NCI-H187 treated with DMSO at 0.1 percent for 48 hours (cell line): ENCODE results near the gene MB21D2.

Source experiments
- DNase-seq: peaks from one replicate; lab custom pipeline; 2025; lab: John Stamatoyannopoulos, UW

The MB21D2 gene

GRCh38 chr3:192923731-192924130 lies 6.1 kb upstream of the MB21D2 start:
- DNase-seq, result no peak

GRCh38 chr3:192921793-192922192 lies 4.1 kb upstream of the MB21D2 start:
- DNase-seq, result no peak

DNA sequence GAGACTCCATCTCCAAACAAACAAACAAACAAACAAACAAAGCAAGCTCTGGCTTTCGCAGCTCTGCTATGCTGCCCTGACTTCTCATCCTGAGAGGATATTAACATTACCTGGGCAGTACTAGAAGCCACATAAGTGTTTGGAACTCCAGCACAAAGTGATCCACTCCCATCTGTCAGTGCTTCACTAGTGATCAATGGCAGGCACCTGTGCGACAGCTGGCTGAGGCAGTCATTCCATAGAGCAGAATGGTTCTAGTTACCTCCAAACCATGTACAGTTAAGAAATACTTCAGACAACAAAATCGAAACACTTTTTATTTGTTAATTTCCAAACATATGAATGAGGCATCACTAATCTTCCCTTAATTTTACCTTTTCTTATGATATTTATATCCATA lies 2.8 kb upstream of the MB21D2 start:
- peak; percentile 51 for DNase-seq

- DNase-seq, result no peak
These were observed 2.2 kb upstream of the MB21D2 start for GRCh38 chr3:192919901-192920300.

GRCh38 chr3:192918275-192918588 lies 576 bp upstream of the MB21D2 start:
- DNase-seq, result no peak

GRCh38 chr3:192917028-192917403 lies 640 bp downstream of the MB21D2 start:
- no peak for DNase-seq

- DNase-seq, result no peak
These were observed 1.2 kb downstream of the MB21D2 start for GRCh38 chr3:192916371-192917027.

DNA sequence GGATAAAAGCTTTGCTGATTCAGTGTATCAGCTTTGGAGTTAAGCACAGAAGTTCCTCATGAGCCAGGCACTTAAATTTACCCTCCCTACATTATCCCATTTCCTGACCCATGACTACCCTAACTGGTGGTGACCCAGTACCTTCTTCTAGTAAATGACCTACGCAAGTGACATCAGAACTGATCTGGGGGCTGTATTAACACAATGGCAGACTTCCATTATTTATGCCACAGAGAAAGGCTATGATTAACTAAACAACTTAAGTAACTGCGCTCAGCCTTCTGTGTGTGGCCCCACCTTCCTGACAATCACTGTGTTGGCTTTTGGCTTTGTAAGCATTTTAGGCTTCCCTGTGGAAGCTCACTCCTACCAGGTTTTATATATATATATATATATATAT lies 1.9 kb downstream of the MB21D2 start:
- no peak for DNase-seq

- DNase-seq, result peak; percentile 58
These were observed 2.4 kb downstream of the MB21D2 start for GRCh38 chr3:192915304-192915703.

DNA sequence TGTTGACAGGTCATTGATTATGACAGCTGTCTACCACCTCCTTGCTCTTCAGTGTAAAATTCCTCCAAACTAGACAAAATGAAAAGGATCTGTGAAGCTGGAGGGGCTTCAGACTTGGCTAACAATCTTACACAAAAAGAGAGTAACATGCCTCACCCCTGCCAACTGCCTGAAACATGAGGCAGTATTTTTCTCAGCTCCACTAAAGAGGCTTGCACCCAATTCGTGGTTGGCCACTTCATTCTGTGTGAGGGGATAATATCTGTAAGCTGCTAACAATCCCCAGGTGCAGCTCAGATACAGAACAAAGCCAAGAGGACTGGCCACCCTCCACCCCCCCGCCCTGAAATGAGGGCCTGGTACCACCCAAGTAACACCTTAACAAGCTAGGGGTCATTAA lies 2.8 kb downstream of the MB21D2 start:
- no peak for DNase-seq

DNA sequence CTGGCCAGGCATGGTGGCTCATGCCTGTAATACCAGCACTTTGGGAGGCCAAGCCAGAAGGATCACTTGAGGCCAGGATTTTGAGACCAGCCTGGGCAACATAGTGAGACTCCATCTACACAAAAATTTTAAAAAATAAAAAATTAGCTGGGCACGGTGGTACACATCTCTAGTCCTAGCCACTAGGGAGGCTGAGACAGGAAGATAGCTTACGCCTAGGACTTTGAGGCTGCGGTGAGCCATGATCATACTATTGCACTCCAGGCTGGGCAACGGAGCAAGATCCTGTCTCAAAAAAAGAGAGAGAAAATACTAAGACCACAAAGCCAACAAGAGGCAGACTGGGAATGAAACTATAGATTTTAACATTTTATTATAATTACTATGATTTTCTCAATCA lies 4.1 kb downstream of the MB21D2 start:
- no peak for DNase-seq

DNA sequence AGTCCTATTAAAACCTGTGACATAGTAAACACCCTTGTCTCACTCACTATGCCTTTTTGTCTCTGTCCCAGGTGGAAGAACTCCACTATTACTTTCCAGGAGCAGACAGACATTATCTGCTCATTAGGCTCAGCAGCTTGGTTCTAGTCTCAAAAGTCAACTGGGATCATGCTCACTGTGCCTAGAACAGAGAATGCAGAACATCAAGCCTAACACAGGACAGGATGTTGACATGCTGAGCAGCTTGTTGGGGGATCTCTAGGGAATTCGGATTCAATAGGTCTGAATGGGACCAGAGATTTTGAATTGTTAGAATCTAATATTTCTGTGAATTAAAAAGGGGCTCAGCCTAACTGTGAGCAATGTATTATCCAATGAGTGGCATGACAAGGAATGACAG lies 6.4 kb downstream of the MB21D2 start:
- DNase-seq, result no peak

- no peak for DNase-seq
These were observed 9.9 kb downstream of the MB21D2 start for GRCh38 chr3:192907784-192908183.

DNA sequence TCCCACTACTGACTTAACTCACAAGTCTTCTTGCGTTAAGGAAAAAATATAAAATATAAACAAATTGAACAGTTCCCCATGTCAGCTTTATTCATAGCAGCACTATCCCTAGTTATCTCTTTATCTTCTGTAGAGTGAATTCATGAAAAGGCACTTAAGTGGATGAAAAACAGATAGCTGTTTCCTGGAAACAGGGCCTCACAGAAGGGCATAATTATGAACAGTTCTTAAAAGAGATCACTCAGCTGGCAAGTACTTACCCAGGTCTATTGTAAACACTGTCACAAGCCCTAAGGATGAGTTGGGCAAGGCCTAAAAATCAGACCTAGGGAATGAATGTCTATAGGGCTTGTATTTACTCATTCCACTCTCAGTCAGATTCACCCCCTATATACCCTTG lies 10.7 kb downstream of the MB21D2 start:
- peak; percentile 48 for DNase-seq

- no peak for DNase-seq
These were observed 11.5 kb downstream of the MB21D2 start for GRCh38 chr3:192905980-192906678.

DNA sequence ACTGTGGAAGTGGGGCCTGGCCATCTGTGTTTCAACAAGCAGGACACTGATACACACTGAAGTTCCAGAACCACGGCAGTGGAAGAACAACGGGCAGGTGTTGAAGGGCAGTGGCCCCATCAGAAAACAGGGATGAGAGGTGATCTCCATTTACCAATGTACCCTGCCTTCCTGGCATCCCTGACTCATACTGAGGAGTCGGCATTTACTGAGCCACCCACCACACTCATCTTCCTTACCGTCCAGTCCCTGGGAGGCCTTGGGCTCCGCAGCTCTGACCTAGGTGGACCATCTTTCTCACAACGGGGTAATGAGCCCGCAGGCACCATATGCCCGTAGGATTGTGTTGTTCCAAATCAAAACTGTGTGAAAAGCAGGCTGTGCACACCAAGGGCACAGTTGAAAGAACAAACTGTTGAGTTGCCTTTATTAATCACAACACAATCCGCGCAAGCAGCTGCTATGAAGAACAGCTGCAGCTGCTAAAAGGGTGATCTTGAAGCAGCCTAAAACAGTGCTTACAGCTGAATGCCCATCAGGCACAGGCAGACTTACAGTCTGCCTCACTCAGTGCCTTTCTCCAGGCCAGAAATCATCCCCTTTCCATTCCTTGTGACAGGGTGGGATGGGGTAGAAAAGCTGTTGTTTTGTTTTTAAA lies 12.9 kb downstream of the MB21D2 start:
- DNase-seq, result no peak

DNA sequence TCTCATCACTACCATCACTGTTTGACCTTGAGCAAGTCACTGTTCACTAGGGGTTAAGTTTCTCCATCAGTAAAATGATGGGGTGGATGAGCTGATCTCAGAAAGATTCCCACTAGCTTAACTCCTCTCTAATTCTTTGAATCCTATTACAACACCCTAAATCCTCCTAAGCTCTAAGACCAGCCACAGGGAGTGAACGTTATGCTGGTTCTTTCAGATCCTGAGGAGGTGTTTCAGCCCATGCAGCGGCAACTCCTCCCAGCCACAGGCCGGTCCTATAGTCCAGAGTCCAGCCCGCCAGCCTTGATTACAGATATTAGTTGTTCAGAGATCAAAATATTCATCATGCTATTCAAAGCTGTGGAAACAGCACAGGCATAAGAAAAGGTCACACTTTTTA lies 15.1 kb downstream of the MB21D2 start:
- DNase-seq, result no peak

GRCh38 chr3:192901435-192901834 lies 16.2 kb downstream of the MB21D2 start:
- no peak for DNase-seq

DNA sequence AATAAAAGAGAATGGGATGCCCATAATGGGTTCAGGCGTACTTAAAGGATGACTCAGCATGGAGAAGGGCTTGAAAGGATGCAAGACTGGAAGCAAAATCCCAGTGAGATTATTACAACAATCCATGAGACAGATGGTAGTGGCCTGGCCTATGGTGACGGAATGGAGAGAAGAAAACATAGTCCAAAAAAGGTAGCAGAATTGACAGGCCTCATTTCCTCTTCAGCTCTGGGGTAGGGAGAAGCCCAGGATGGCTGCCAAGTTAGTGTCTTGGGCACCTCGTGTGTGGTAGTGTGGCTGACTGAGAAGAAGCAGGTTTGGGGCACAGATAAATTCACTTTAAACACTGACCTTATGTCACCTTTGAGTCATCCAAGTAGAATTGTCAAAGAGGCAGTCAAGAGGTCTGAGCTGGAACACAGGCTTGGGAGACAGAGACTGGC lies 18.1 kb downstream of the MB21D2 start:
- DNase-seq, result no peak

- DNase-seq, result no peak
These were observed 20.7 kb downstream of the MB21D2 start for GRCh38 chr3:192897005-192897404.

DNA sequence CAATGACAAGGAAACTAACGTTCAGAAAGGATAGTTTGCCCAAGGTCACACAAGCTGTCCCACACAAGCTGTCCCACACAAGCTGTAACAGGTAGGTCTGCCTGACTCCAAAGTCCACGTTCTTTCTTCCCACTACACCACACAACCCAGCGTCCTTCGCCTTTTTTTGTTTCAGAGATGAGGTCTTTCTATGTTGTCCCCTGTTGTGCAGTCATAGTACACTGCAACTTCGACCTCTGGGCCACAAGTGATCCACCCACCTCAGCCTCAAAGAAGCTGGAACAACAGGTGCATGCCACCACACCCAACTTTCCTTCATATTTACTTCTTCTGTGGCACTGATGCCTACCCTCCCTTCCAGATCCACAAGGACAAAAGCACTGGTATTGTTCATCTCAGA lies 21.4 kb downstream of the MB21D2 start:
- DNase-seq, result no peak

DNA sequence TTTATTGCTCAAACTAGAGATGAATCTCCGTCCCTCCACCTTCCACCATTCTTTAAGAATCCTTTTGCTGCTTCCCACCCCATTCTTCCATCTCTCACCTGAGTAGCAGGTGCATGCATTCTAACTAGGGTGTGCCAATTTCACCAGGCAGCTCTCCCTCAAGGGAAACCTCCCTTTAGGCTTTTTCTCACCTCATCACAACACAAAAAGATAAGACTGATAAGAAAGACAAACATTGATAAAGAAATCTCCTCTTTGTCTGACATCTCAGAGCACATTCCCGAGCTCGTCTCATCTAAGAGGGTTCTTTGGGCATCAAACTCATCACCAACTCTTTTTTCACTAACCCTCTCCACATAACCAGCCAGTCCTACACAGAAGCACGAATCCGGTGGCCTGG lies 23.0 kb downstream of the MB21D2 start:
- DNase-seq, result no peak

- DNase-seq, result no peak
These were observed 24.5 kb downstream of the MB21D2 start for GRCh38 chr3:192892981-192893700.
